Measurements from ENCODE around the gene MVB12B.

GRCh38 chr9:126295516-126295915 lies 31.1 kb upstream of the MVB12B start:
- TF ChIP-seq POLR2A (IDR thresholded peaks at IDR 0.05) (no peak), CTCF (IDR thresholded peaks at IDR 0.05) (no peak)
